ENCODE data around the gene NOP16.
A peak's percentile ranks its signal among the peaks of the same experiment; 100 is the strongest.

The NOP16 gene, protein sequence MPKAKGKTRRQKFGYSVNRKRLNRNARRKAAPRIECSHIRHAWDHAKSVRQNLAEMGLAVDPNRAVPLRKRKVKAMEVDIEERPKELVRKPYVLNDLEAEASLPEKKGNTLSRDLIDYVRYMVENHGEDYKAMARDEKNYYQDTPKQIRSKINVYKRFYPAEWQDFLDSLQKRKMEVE

DNA sequence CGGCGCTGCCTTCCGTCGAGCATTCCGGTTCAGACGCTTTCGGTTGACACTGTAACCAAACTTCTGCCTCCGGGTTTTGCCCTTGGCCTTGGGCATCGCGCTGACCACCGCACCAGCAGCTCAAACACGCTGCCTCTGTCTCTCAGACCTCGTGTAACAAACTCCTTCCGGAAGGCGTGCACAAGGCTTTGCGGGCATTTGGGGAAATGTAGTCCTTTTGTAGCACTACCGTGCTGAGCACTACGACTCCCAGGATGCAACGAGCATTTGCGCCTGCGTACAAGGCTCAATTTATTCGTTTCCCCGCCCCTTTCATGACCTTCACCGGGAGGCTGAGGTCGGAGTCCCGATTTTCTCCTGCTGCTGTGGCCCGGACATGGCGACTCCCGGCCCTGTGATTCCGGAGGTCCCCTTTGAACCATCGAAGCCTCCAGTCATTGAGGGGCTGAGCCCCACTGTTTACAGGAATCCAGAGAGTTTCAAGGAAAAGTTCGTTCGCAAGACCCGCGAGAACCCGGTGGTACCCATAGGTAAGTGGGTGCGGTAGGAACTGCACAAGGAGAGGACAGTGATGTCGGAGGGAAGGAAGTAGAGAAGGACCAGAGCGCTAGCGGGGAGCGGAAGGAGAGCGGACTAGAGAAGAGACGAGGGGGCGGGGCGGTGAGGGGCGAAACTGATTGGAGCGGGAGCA is at the start of gene NOP16, which contains the start of gene HIGD2A:
Gene NOP16 (minus strand): TSS at position 155 of the 691 bp plus-strand sequence. CDS start 59 bp downstream, at position 96.
Gene HIGD2A (plus strand): TSS at position 308 of the 691 bp plus-strand sequence. CDS start 69 bp downstream, at position 377.
- DNase-seq = peak; percentile 99

DNA sequence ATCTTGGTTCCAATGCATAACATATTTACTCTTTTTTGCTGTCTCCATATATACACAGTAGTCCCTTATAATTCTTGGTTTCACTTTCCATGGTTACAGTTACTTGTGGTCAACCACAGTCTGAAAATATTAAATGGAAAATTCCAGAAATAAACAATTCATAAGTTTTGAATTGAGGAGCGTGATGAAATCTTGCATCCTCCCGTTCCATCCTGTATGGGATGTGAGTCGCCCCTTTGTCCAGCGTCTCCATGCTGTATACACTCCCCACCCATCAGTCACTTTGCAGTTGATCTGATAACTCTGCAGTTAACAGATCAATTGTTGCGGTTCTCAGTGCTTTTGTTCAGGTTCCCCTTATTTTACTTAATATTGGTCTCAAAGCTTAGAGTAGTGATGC is 48.3 kb upstream of the NOP16 start:
- DNase-seq = no peak

- DNase-seq = no peak
Observed at GRCh38 chr5:176432707-176433106, 44.3 kb upstream of the NOP16 start.

DNA sequence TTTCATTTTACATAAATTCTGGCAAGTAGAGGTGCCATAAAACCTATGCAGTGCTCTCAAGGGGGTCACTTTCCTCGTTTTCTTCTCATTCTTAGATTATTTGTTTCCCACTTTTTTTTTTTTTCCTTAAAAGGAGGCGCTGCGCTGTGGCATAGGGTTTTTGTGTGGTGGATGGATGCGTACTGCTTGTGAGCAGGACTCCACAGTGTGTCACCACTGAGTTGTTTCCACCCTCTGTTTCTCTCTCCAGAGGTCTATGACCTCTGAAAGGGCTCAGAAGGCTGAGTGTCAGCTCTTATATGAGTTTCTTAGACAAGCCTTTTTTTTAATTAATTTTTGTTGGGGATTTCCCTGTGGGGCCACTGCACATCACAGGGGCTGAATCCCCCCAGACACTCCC is 41.6 kb upstream of the NOP16 start:
- DNase-seq = no peak

- no peak for DNase-seq
Observed at GRCh38 chr5:176427971-176428370, 39.6 kb upstream of the NOP16 start.

DNA sequence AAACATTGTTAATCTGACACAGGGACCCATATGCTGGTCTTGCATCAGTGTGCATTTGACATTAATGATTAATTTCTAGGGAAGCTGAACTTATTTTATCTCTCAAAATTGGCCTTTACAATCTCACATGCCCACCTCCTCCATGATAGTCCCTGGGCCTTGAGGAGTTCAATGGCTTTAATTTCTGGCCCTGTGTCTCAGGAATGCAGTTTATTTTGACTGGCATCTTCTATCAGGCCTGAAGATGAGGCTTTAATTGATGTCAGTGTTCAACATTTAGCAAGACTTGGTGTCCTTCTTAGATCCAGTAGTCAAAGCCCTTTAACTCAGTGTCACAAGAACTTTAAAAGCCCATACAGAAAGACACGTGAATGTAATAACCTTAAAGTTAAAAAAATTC is 38.5 kb upstream of the NOP16 start:
- no peak for DNase-seq

- DNase-seq = no peak
Observed at GRCh38 chr5:176425791-176426190, 37.4 kb upstream of the NOP16 start.

- no peak for DNase-seq
Observed at GRCh38 chr5:176425138-176425537, 36.7 kb upstream of the NOP16 start.

GRCh38 chr5:176424181-176424580 is 35.8 kb upstream of the NOP16 start:
- no peak for DNase-seq

DNA sequence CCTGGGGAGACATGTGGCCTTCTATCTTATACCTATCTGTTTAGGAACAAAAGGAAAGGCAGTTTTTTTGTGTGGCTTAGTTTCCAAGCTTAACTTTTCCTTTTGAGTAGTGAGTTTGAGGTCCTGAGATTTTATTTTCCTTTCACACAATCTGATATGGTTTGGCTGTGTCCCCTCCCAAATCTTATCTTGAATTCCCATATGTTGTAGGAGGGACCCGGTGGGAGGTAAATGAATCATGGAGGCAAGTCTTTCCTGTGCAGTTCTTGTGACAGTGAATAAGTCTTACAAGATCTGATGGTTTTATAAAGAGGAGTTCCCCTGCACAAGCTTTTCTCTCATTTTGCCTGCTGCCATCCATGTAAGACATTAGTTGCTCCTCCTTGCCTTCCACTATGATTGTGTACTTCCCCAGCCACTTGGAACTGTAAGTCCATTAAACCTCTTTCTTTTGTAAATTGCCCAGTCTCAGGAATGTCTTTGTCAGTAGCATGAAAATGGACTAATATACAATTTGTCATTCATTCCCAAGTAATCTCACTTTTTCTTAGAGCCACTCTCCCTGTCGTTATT is 32.7 kb upstream of the NOP16 start:
- DNase-seq = no peak

DNA sequence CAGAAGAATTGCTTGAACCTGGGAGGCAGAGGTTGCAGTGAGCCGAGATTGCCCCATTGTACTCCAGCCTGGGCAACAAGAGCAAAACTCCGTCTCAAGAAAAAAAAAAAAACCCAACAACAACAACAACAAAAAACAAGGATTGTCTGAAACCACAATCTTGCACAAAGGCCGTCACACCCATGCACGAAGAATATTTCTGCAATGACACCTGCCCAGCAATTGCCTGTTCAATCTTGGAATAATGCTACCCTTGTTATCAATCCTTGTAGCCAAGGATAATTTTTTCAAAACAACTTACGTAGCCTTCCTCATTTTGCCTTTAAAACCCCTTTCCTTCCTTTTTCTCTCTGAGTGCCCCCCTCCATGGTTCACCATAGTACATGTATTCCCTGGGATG is 31.7 kb upstream of the NOP16 start:
- DNase-seq = no peak

DNA sequence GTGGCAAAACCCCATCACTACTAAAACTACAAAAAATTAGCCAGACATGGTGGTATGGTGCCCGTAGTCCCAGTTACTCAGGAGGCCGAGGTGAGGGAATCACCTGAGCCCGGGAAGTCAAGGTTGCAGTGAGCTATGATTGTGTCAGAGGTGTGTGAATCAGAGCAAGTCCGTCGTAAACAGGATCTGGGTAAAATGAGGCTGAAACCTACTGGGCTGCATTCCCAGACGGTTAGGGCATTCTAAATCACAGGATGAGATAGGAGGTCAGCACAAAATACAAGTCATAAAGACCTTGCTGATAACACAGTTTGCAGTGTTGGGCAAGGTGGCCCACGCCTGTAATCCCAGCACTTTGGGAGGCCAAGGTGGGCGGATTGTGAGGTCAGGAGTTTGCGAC is 29.9 kb upstream of the NOP16 start:
- no peak for DNase-seq

DNA sequence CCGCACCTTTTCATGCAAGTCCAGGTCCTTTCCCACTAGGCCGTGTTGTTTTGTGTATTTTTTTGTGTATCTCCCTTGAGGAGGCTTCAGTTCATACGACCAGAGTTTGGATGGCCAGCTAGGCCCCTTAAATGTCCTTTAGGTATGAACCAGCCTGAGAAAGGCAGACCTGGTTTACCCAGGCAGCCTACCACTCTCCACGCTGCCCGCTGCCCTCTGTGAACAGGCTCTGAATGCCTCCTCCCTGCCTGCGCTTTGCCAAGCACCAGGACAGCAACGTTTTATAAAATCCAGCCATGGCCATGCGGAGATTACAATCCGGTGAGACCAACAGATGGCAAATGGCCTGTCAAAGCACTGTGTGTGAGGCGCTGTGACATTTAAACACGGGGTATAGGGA is 28.6 kb upstream of the NOP16 start:
- no peak for DNase-seq

- peak; percentile 94 for DNase-seq
Observed at GRCh38 chr5:176415952-176416924, 27.8 kb upstream of the NOP16 start, which contains the start of gene CLTB. Gene CLTB (minus strand): TSS chr5:176416539. CDS start chr5:176416363, 176 bp downstream.

DNA sequence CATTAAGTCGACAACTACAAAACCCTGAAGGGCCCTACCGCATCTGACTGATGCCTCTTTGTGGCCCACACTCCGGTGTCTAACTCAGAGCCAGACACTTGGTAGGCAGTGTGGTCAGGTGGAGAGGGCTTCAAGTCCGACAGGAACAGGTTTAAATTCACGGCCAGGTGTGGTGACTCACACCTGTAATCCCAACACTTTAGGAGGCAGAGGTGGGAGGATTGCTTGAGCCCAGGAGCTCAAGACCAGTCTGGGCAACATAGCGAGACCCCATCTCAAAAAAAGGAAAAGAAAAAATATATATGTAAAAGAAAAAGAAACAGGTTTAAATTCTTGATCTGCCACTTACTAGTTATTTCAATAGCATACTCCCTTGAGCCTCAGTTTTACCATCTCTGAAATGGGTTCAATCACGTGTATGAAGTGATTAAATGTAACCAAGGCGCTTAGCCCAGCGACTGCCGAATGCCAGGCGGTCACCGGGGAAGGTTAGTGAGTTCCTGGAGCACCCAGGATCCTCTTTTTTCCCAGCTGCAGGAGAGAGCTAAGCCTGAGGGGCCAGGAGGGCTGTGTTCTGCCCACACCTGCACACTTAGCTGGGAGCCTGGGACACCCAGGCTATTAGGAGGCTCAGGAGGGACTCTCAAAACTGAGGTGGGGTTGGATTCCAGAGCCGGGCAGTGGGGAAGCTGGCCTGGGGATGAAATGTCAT is 27.0 kb upstream of the NOP16 start:
- DNase-seq = no peak

GRCh38 chr5:176414704-176415103 is 26.3 kb upstream of the NOP16 start:
- no peak for DNase-seq

- DNase-seq = no peak
Observed at GRCh38 chr5:176413709-176414191, 25.4 kb upstream of the NOP16 start.

DNA sequence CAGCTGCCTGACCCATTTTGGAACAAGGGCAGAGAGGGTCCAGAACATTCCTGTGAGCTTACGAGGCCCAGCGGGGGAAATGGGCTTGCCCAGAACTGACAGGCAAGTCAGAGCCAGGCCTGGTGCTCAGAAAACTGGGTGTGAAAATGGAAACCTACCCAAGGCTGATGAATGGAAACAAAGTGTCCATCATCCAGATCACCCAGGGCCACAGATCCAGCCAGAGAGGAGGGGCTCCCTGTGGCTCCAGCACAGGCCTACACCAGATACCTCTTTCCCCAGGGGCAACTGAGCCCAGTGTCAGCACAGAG is 24.8 kb upstream of the NOP16 start:
- no peak for DNase-seq

GRCh38 chr5:176412517-176413254 is 24.3 kb upstream of the NOP16 start:
- DNase-seq = no peak

GRCh38 chr5:176410486-176411180 is 22.2 kb upstream of the NOP16 start:
- no peak for DNase-seq

DNA sequence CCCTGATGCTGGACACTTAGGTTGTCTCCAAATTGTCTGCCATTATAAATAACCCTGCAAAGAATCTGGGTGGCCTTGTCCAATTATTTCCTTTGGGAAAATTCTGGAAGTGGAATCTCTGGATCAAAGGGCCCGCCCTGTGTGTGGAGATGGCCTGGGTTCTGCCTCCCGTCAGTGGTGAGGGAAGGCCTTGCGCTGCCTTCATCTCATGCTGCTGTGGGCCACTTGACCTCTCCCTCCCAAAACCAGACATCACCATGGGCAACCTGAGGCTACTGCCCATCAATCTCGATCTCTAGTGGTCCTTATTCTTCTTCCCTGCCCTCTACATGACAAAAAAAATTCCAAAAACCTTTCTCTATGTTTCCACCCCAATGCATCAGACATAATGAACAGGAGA is 21.4 kb upstream of the NOP16 start:
- no peak for DNase-seq

Data from stimulated activated CD4-positive, alpha-beta T cell treated with anti-CD3 and anti-CD28 coated beads, Interleukin-4, amount 100 ng/mL, for 1 hour (primary cell).